Glutamatergic neuron (in vitro differentiated cells): ENCODE measurements around the gene TMEM61. TPM values are rescaled to one million over a fixed set of nuclear protein-coding genes. Genes with fewer than 3 reads are reported as not detected.
A peak's percentile ranks its signal among the peaks of the same experiment; 100 is the strongest.
"Not testable (repeated sequence)": the region's sequence is repeated elsewhere in the genome, so short reads cannot be mapped to it uniquely, and the experiment has no call there.

Source experiments
- DNase-seq: peaks from one replicate; pipeline ENCODE4 v3.0.0; 2022
- H3K27ac Mint-ChIP-seq: one replicate; pipeline ENCODE4 v1.8.0; 2020; ENCODE audit warnings: mild to moderate bottlenecking, mixed read lengths, inconsistent platforms; ENCODE audit not compliant: unreplicated experiment
- H3K27me3 Mint-ChIP-seq: one replicate; pipeline ENCODE4 v1.8.0; 2020; ENCODE audit warnings: mild to moderate bottlenecking, moderate library complexity, mixed read lengths, inconsistent platforms; ENCODE audit not compliant: unreplicated experiment
- H3K36me3 Mint-ChIP-seq: one replicate; pipeline ENCODE4 v1.8.0; 2020; ENCODE audit warnings: mild to moderate bottlenecking, mixed read lengths, inconsistent platforms; ENCODE audit not compliant: unreplicated experiment
- H3K4me1 Mint-ChIP-seq: one replicate; pipeline ENCODE4 v1.8.0; 2020; ENCODE audit warnings: mild to moderate bottlenecking, low read depth, mixed read lengths, inconsistent platforms; ENCODE audit not compliant: unreplicated experiment
- H3K4me3 Mint-ChIP-seq: one replicate; pipeline ENCODE4 v1.8.0; 2020; ENCODE audit warnings: mild to moderate bottlenecking, mixed read lengths, inconsistent platforms; ENCODE audit not compliant: unreplicated experiment
- H3K9me3 Mint-ChIP-seq: one replicate; pipeline ENCODE4 v1.8.0; 2020; ENCODE audit warnings: mild to moderate bottlenecking, moderate library complexity, mixed read lengths, inconsistent platforms; ENCODE audit not compliant: unreplicated experiment
- total RNA-seq: library from RNA; stranded (reverse); fragmentation: NEBNext Ultra II Directional; extraction: Animal tissue kit (Norgen Biotek cat#: 25700); gene quantifications from one replicate; pipeline ENCODE4 v1.2.1, GENCODE V29; 2021; ENCODE audit not compliant: unreplicated experiment
- TF ChIP-seq, protein P1 (sequence below): fragments of 200-600 bp; sonication (generic); IDR thresholded peaks from one replicate; pipeline ENCODE4 v1.5.0; 2021; ENCODE audit not compliant: partially characterized antibody, unreplicated experiment

The TMEM61 gene
- total RNA-seq, 1 donor from 2014 or later, result not detected

DNA sequence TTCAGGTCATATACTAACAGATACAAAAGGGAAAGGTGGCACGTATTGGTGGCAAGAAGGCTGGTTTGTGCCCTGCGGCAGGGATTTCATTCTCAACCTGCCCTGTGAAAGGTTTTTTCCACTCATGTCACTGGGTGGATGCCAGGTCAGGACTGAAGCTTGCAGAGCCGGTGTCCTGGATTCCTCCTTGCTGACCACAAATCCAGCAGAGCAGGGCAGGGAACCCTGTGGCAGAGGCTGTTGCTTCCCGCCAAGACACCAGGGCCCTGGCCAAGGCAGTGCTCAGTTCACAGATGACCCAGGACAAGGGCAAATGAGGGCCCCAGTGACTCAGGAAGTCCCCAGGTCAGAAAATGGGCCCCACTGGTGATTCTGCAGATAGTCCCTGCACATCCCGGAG lies 34.7 kb downstream of the TMEM61 start:
- Mint-ChIP-seq H3K27ac (no peak overlapping the region), H3K9me3 (no peaks in the 10 kb centered on the region), H3K4me3 (no peak overlapping the region), H3K27me3 (peaks cover 2% of the 10 kb centered on the region), H3K4me1 (no peaks in the 10 kb centered on the region), H3K36me3 (peaks cover 4% of the 10 kb centered on the region)
- no peak for DNase-seq
- TF ChIP-seq, protein P1, sequence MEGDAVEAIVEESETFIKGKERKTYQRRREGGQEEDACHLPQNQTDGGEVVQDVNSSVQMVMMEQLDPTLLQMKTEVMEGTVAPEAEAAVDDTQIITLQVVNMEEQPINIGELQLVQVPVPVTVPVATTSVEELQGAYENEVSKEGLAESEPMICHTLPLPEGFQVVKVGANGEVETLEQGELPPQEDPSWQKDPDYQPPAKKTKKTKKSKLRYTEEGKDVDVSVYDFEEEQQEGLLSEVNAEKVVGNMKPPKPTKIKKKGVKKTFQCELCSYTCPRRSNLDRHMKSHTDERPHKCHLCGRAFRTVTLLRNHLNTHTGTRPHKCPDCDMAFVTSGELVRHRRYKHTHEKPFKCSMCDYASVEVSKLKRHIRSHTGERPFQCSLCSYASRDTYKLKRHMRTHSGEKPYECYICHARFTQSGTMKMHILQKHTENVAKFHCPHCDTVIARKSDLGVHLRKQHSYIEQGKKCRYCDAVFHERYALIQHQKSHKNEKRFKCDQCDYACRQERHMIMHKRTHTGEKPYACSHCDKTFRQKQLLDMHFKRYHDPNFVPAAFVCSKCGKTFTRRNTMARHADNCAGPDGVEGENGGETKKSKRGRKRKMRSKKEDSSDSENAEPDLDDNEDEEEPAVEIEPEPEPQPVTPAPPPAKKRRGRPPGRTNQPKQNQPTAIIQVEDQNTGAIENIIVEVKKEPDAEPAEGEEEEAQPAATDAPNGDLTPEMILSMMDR, result no peak

DNA sequence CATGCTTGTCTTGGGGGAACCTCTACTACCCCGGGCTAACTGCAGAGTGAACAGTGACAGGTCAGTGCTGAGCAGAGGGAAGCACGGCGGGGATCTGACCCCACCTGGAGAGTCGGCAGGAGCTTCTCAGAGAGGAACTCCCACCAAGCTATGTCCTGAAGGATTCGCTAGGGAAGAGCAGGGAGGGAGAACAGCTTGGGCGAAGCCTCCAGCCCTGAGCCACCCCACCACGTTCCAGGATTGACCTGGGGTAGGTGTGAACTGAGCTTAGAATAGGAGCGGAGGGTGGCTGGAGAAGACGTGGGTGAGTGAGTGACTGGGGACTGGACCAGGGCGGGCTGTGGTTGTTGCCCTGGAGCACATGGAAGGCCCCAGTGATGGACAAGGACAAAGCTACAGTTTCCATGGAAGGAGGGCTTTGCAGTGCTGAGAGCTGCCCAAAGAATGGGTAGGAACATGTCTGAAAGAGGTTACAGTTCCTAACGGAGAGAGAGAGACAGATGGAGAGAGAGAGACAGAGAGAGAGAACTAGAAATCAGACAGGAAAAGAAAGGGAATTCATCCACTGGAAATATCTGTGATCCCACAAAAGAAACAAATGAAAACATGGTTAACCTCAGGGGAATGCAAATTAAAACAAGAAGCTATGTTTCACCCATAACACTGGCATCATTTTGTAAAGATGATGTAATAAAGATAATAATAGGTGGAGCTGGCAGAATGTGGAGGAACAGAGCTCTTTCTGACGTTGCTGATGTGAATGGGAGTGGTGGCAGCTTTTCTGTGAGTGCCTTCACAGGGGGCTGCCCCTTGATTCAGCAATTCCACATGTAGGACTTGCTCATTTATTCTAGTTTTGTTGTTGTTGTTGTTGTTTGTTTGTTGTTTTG lies 35.5 kb downstream of the TMEM61 start:
- no peak for DNase-seq
- no peak overlapping the region for H3K27ac Mint-ChIP-seq
- H3K9me3 Mint-ChIP-seq, result no peaks in the 10 kb centered on the region
- TF ChIP-seq, protein P1, result no peak
- no peak overlapping the region for H3K4me3 Mint-ChIP-seq
- H3K27me3 Mint-ChIP-seq, result peaks cover 3% of the 10 kb centered on the region
- H3K4me1 Mint-ChIP-seq, result no peaks in the 10 kb centered on the region
- H3K36me3 Mint-ChIP-seq, result peaks cover 4% of the 10 kb centered on the region

DNA sequence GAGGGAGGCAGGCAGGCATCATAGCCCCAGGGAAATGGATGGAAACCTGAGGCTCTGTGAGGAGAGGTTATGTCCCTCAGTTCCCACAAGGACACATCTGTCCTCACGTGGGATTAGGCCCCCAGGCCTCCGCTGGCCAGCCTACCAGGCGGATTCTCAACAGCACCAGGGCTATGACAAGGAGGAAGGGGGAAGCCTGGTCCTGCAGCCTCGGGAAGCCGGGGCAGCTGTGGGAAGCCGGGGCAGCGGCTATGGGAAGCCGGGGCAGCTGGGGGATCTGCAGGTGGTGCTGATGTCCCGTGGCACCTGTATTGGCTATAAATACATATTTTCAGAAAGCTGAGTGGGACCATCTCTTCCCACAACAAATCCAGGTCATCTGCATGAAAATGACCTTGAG lies 38.0 kb downstream of the TMEM61 start:
- Mint-ChIP-seq H3K9me3 (no peaks in the 10 kb centered on the region), H3K4me3 (no peak overlapping the region), H3K36me3 (peaks cover 4% of the 10 kb centered on the region), H3K27ac (no peak overlapping the region), H3K27me3 (peaks cover 9% of the 10 kb centered on the region), H3K4me1 (no peaks in the 10 kb centered on the region)
- DNase-seq, result no peak
- TF ChIP-seq, protein P1, result no peak

DNA sequence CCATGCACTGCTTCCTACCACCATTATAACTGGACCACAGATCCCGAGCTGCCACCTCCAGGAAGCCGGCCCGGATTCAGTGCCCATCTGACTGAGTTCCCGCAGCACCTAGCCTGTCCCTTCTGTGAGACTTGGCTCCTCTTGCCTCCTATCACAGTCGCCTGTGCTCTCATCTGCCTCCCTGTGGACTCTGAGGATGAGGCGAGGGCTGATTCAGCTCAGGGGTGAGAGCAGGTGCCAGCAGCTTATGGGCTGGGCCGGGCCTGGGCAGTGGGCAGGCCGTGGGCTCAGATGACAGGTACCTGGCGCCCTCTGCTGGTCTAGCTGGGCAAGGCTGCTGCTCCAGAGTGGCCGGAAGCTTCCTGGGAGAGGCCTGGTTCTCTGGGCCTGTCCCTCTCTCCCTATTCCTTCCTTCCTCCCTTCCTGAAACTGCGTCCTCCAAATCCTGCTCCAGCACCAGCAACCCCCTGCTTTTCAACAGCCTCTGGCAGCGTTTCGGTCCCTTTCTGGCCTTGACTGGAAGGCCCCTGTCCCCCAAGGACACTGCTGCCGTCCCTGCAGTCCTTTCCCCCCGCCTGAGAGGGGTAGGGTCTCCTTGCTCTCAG lies 41.6 kb downstream of the TMEM61 start:
- DNase-seq, result peak; percentile 95
- Mint-ChIP-seq H3K4me3 (no peak overlapping the region), H3K27me3 (peaks cover 10% of the 10 kb centered on the region), H3K36me3 (no peaks in the 10 kb centered on the region), H3K9me3 (peaks cover 5% of the 10 kb centered on the region), H3K4me1 (peaks cover 6% of the 10 kb centered on the region), H3K27ac (no peak overlapping the region)
- TF ChIP-seq, protein P1, result peak; percentile 95

DNA sequence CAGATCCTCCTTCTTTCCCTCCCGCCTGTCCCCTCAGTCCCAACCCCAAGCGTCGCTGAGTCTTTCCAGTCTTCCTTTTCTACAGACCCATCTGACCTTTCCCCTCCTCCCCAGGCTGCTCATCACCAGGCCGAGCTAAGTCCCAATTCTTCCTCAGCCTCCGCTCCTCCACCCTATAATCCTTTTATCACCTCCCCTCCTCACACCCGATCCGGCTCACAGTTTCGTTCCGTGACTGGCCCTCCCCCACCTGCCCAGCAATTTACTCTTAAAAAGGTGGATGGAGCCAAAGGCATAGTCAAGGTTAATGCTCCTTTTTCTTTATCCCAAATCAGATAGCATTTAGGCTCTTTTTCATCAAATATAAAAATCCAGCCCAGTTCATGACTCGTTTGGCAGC lies 43.7 kb downstream of the TMEM61 start:
- not testable (repeated sequence) for H3K4me1 Mint-ChIP-seq, H3K4me3 Mint-ChIP-seq

DNA sequence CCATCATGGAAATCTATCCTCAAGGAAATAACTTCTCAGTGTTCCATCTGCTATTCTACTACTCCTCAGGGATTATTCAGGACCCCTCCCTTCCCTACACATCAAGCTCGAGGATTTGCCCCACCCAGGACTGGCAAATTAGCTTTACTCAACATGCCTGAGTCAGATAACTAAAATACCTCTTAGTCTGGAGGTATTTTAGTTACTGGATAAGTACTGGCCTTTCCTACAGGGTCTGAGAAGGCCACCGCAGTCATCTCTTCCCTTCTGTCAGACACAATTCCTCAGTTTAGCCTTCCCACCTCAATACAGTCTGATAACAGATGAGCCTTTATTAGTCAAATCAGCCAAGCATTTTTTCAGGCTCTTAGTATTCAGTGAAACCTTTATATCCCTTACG lies 46.3 kb downstream of the TMEM61 start:
- H3K27me3 Mint-ChIP-seq, result peaks cover 15% of the 10 kb centered on the region
- peaks cover 15% of the 10 kb centered on the region for H3K9me3 Mint-ChIP-seq
- H3K36me3 Mint-ChIP-seq, result peaks cover 16% of the 10 kb centered on the region
- H3K4me3 Mint-ChIP-seq, DNase-seq, H3K4me1 Mint-ChIP-seq, H3K27ac Mint-ChIP-seq: not testable (repeated sequence)

More for the DNA sequence above, 43.7 kb downstream of the TMEM61 start:
- H3K27ac Mint-ChIP-seq, DNase-seq, H3K9me3 Mint-ChIP-seq, H3K36me3 Mint-ChIP-seq: not testable (repeated sequence)
- H3K27me3 Mint-ChIP-seq, result peaks cover 11% of the 10 kb centered on the region

DNA sequence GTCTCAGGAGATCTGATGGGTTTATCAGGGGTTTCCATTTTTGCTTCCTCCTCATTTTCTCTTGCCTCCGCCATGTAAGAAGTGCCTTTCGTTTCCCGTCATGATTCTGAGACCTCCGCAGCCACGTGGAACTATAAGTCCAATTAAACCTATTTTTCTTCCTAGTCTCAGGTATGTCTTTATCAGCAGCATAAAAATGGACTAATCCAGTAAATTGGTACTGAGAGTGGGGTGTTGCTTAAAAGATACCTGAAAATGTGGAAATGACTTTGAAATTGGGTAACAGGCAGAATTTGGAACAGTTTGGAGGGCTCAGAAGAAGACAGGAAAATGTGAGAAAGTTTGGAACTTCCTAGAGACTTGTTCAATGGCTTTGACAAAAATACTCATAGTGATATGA lies 50.7 kb downstream of the TMEM61 start:
- H3K4me1 Mint-ChIP-seq, H3K4me3 Mint-ChIP-seq, H3K27ac Mint-ChIP-seq, H3K27me3 Mint-ChIP-seq, DNase-seq: not testable (repeated sequence)
- Mint-ChIP-seq H3K9me3 (peaks cover 10% of the 10 kb centered on the region), H3K36me3 (peaks cover 16% of the 10 kb centered on the region)
